GM19025 (cell line): ENCODE measurements around the gene SMIM9.
"Not testable (repeated sequence)": the region's sequence is repeated elsewhere in the genome, so short reads cannot be mapped to it uniquely, and the experiment has no call there.

Source experiments
- ATAC-seq: cut with Tn5 transposase; IDR thresholded peaks from one replicate; pipeline ENCODE4 v1.9.1; 2021; ENCODE audit warnings: mild to moderate bottlenecking, low read depth, moderate library complexity; ENCODE audit not compliant: unreplicated experiment

Gene SMIM9

GRCh38 chrX:154834562-154834961 is at the start of gene SMIM9:
TSS of gene SMIM9 (minus strand) at chrX:154834662. CDS start at chrX:154830856, 3,806 bp downstream.
- no peak for ATAC-seq

GRCh38 chrX:154884069-154884468 is 49.6 kb upstream of the SMIM9 start:
- not testable (repeated sequence) for ATAC-seq

- no peak for ATAC-seq
Measured at GRCh38 chrX:154873329-154873728, 38.9 kb upstream of the SMIM9 start.

- not testable (repeated sequence) for ATAC-seq
Measured at GRCh38 chrX:154868522-154868921, 34.1 kb upstream of the SMIM9 start.

GRCh38 chrX:154855256-154855655 is 20.8 kb upstream of the SMIM9 start:
- ATAC-seq, result no peak

GRCh38 chrX:154850957-154851611 is 16.6 kb upstream of the SMIM9 start:
- no peak for ATAC-seq

GRCh38 chrX:154840856-154841255 is 6.4 kb upstream of the SMIM9 start:
- ATAC-seq, result no peak

GRCh38 chrX:154836163-154836562 is 1.7 kb upstream of the SMIM9 start:
- no peak for ATAC-seq

- ATAC-seq, result no peak
Measured at GRCh38 chrX:154833746-154834274, 652 bp downstream of the SMIM9 start.

GRCh38 chrX:154829926-154830442 is 4.5 kb downstream of the SMIM9 start:
- ATAC-seq, result no peak

- ATAC-seq, result no peak
Measured at GRCh38 chrX:154829134-154829533, 5.3 kb downstream of the SMIM9 start.

- no peak for ATAC-seq
Measured at GRCh38 chrX:154828016-154828408, 6.5 kb downstream of the SMIM9 start.

GRCh38 chrX:154827194-154828015 is 7.1 kb downstream of the SMIM9 start:
- peak; percentile 92 for ATAC-seq

GRCh38 chrX:154825586-154825985 is 8.9 kb downstream of the SMIM9 start:
- not testable (repeated sequence) for ATAC-seq

GRCh38 chrX:154824638-154825037 is 9.8 kb downstream of the SMIM9 start:
- no peak for ATAC-seq

GRCh38 chrX:154822029-154822428 is 12.4 kb downstream of the SMIM9 start:
- ATAC-seq, result no peak

GRCh38 chrX:154821523-154821922 is 12.9 kb downstream of the SMIM9 start:
- ATAC-seq, result no peak

- ATAC-seq, result no peak
Measured at GRCh38 chrX:154819771-154820341, 14.6 kb downstream of the SMIM9 start.

GRCh38 chrX:154818916-154819770 is 15.3 kb downstream of the SMIM9 start:
- no peak for ATAC-seq

- not testable (repeated sequence) for ATAC-seq
Measured at GRCh38 chrX:154817048-154817618, 17.3 kb downstream of the SMIM9 start.
